Ecto neural progenitor cell (in vitro differentiated cells): ENCODE results near the gene MVB12B.

ENCODE experiments used
- DNase-seq: peaks from one replicate; pipeline ENCODE4 v3.0.0-alpha.2; 2018; ENCODE audit warnings: low spot score

The MVB12B gene

GRCh38 chr9:126430124-126430523 is 103.5 kb downstream of the MVB12B start:
- peak; percentile 38 for DNase-seq

- DNase-seq, result no peak
Measured at GRCh38 chr9:126431077-126431742, 104.6 kb downstream of the MVB12B start.

- no peak for DNase-seq
Measured at GRCh38 chr9:126432659-126433058, 106.0 kb downstream of the MVB12B start.

GRCh38 chr9:126435105-126435504 is 108.5 kb downstream of the MVB12B start:
- no peak for DNase-seq

- DNase-seq, result no peak
Measured at GRCh38 chr9:126435626-126436025, 109.0 kb downstream of the MVB12B start.

- peak; percentile 37 for DNase-seq
Measured at GRCh38 chr9:126436545-126437267, 110.1 kb downstream of the MVB12B start.

GRCh38 chr9:126437268-126437666 is 110.6 kb downstream of the MVB12B start:
- DNase-seq, result no peak

GRCh38 chr9:126437701-126438100 is 111.1 kb downstream of the MVB12B start:
- DNase-seq, result no peak

- peak; percentile 42 for DNase-seq
Measured at GRCh38 chr9:126438741-126439401, 112.2 kb downstream of the MVB12B start.

- no peak for DNase-seq
Measured at GRCh38 chr9:126439402-126439765, 112.8 kb downstream of the MVB12B start.

GRCh38 chr9:126439883-126440653 is 113.4 kb downstream of the MVB12B start:
- peak; percentile 41 for DNase-seq

GRCh38 chr9:126440940-126441339 is 114.3 kb downstream of the MVB12B start:
- DNase-seq, result peak; percentile 43

GRCh38 chr9:126442636-126443035 is 116.0 kb downstream of the MVB12B start:
- peak; percentile 20 for DNase-seq

GRCh38 chr9:126443144-126443543 is 116.5 kb downstream of the MVB12B start:
- no peak for DNase-seq

- no peak for DNase-seq
Measured at GRCh38 chr9:126448136-126448535, 121.5 kb downstream of the MVB12B start.

- DNase-seq, result no peak
Measured at GRCh38 chr9:126448865-126449577, 122.4 kb downstream of the MVB12B start.

- DNase-seq, result no peak
Measured at GRCh38 chr9:126449725-126450667, 123.4 kb downstream of the MVB12B start.

GRCh38 chr9:126450668-126451205 is 124.1 kb downstream of the MVB12B start:
- no peak for DNase-seq

- peak; percentile 30 for DNase-seq
Measured at GRCh38 chr9:126451316-126451885, 124.8 kb downstream of the MVB12B start.

- DNase-seq, result peak; percentile 44
Measured at GRCh38 chr9:126452106-126452505, 125.5 kb downstream of the MVB12B start.
